Measurements from ENCODE around the gene TBC1D5.

DNA sequence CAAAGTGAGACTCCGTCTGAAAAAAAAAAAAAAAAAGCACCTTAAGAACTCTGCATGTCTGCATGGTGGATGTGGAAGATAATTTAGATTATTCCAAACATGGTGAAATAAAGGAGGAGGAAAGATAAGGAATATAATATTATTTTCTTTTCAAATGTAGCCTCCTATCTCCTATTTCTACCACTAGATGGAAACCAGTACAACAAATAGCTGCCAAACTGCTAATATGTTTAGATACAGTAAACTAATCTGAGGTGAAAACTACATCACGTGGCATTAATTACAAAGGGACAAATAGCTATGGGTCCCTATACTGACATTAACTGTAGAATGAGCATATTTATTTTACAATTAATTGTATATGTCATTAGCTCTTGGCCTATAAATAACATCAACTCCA, 197.8 kb downstream of the TBC1D5 start:
- TF ChIP-seq, protein P1, sequence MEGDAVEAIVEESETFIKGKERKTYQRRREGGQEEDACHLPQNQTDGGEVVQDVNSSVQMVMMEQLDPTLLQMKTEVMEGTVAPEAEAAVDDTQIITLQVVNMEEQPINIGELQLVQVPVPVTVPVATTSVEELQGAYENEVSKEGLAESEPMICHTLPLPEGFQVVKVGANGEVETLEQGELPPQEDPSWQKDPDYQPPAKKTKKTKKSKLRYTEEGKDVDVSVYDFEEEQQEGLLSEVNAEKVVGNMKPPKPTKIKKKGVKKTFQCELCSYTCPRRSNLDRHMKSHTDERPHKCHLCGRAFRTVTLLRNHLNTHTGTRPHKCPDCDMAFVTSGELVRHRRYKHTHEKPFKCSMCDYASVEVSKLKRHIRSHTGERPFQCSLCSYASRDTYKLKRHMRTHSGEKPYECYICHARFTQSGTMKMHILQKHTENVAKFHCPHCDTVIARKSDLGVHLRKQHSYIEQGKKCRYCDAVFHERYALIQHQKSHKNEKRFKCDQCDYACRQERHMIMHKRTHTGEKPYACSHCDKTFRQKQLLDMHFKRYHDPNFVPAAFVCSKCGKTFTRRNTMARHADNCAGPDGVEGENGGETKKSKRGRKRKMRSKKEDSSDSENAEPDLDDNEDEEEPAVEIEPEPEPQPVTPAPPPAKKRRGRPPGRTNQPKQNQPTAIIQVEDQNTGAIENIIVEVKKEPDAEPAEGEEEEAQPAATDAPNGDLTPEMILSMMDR (IDR thresholded peaks at IDR 0.05) = no peak
- no peak for TF ChIP-seq POLR2AphosphoS5 (IDR thresholded peaks at IDR 0.05)

Measured in breast epithelium (tissue), 3 donors.